HG03469 (cell line): ENCODE measurements around the gene FGD1.
A peak's percentile ranks its signal among the peaks of the same experiment; 100 is the strongest.

ENCODE experiments used
- ATAC-seq: cut with Tn5 transposase; IDR thresholded peaks from one replicate; pipeline ENCODE4 v1.9.1; 2021; ENCODE audit warnings: mild to moderate bottlenecking, moderate library complexity, moderate number of reproducible peaks; ENCODE audit not compliant: unreplicated experiment

FGD1 gene

GRCh38 chrX:54473993-54474859 lies 21.8 kb downstream of the FGD1 start:
- no peak for ATAC-seq

- ATAC-seq: no peak
These were observed 25.8 kb downstream of the FGD1 start for GRCh38 chrX:54470054-54470760.

DNA sequence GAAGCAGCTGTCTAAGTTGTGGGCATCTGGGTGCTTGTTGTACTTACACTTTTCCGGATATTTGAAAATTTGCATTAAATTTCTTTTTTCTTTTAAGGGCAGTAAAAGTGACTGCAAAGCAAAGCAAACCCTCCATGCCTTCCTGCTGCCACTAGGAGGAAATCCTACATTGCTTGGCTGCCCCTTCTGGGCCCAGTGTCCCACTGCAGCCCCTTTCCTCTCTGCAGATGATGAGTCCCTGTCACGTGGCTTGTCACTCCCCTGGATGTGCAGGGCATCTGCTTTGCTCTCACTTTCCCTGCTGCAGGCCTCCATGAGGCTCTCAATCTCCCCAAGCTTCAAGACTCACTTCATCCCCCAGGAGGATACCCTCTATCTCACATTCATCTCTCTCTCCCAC lies 43.1 kb downstream of the FGD1 start:
- ATAC-seq: no peak

GRCh38 chrX:54449929-54450328 lies 46.1 kb downstream of the FGD1 start:
- ATAC-seq: no peak

DNA sequence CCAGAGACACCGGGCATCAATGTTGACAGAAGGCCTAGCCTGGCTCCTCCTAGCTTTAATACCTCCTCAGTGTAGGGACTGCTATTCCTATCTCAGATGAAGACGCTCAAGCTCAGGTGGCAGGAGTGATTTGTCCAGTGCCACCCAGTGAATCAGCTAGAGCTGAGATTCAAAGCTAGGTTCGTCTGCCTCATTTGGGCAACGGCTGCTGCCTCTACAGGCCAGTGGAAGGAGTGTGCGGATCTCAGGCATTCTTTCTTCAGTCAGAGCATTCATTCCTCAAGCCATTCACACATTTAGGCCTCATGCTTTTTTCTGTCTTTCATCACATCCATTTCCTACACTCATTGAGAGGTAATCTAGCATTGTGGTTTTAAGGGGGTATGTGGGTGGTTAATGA lies 48.6 kb downstream of the FGD1 start:
- no peak for ATAC-seq

GRCh38 chrX:54446084-54446483 lies 50.0 kb downstream of the FGD1 start:
- ATAC-seq: no peak

- ATAC-seq: no peak
These were observed 51.3 kb downstream of the FGD1 start for GRCh38 chrX:54444752-54445151.

- no peak for ATAC-seq
These were observed 53.2 kb downstream of the FGD1 start for GRCh38 chrX:54442790-54443189.

- peak; percentile 88 for ATAC-seq
These were observed 55.8 kb downstream of the FGD1 start, which contains the start of gene TSR2 for GRCh38 chrX:54439960-54440871. Gene TSR2 (plus strand): TSS chrX:54440404. CDS start chrX:54440422, 18 bp downstream.

GRCh38 chrX:54435121-54435520 lies 60.9 kb downstream of the FGD1 start:
- no peak for ATAC-seq

- no peak for ATAC-seq
These were observed 65.5 kb downstream of the FGD1 start for GRCh38 chrX:54430519-54430918.

DNA sequence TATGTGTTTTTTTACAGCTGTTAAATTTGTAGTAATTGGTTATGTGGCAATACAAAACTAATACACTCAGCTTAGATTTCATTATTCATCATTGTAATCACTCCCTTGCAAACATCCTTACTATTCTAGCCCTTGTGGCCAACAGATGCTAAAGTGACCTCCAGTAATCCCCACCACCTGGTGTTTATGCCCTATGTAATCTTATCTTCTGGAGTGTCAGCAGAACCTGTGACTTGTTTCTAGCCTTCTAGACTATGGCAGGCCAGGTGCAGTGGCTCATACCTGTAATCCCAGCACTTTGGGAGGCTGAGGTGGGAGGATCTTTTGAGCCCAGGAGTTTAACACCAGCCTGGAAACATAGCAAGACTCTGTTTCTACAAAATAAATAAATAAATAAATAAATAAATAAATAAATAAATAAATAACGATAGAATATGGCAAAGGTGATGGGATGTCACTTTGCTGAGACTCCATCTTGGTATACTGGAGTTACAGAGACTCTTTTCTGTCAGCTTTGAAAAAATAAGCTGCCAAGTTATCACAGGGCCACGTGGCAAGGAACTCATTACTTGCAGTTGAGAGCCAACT lies 68.1 kb downstream of the FGD1 start:
- ATAC-seq: no peak

- ATAC-seq: no peak
These were observed 72.7 kb downstream of the FGD1 start for GRCh38 chrX:54423161-54423888.

- no peak for ATAC-seq
These were observed 73.9 kb downstream of the FGD1 start for GRCh38 chrX:54422168-54422567.

- no peak for ATAC-seq
These were observed 76.3 kb downstream of the FGD1 start for GRCh38 chrX:54419559-54420302.

- no peak for ATAC-seq
These were observed 79.1 kb downstream of the FGD1 start for GRCh38 chrX:54416965-54417364.

DNA sequence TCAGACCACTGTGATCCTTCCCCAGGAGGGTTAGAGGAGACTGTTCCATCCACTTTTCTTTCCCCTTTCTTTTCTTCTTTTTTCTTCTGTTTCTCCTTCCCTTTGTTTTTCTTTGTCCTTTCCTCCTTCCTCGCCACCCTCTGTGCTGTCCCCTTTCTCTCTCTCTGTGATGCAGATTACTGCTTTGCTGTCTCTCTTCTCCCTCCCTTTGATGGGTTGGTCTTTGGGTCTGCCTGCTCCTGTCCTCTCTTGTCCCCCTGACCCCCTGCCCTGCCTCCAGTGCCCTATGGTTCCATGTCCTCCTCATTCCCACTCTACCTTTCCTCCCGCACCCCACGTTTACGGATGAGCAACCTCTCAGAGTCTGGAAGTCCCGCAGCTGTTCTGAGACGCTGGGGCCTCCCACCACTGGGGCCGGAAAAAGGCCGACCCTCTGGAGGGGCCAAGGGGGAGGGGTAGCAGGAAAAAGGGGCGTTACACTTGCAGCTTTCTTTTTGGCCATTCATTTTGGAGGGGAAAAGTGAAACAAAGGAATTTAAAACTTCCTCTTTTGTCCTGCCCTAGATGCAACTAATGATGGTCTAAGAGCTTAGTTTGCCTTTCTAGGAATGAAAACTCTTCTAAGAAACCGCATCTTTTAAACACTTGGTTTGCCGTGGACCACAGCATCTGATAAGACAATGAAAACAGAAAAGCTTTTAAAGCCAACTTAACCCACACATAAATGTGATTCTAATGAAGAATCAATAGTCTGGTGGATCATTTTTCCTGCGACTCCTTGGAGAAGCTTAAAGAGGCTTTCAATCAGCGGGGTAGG lies 80.3 kb downstream of the FGD1 start:
- ATAC-seq: no peak

DNA sequence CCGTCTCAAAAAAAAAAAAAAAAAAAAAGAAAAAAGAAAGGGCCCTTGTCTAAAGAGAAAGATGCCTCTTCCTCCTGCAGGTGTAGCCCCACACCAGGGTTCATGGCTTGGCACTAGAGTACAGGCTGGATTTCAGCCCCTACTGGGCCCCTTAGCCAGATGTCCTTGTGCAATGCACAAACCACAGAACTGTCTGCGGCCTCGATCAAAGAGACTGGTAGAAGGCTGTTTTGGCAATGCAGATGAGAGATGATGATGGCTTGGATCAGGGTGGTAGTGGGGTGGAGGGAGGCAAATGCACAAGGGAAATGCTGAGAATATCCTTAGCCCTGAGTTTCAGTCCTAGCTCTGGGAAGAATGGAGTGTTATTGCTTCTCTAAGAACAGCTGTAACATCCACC lies 82.3 kb downstream of the FGD1 start:
- no peak for ATAC-seq
